OCI-LY1 (cell line): ENCODE results near the gene ERI2.

Source experiments
- H2AFZ ChIP-seq: fragments of 200-600 bp; sonication (generic), shearing (Covaris generic); 2 replicates; pipeline ENCODE4 v1.6.0; 2014; ENCODE audit warnings: antibody characterized with exemption, mild to moderate bottlenecking, low read length
- H3F3A ChIP-seq: fragments of 200-600 bp; sonication (generic), shearing (Covaris generic); 2 replicates; pipeline ENCODE4 v1.6.0; 2014; ENCODE audit warnings: mild to moderate bottlenecking, antibody characterized with exemption, low read length, moderate library complexity; ENCODE audit not compliant: insufficient read depth
- H3K27ac ChIP-seq: fragments of 200-600 bp; sonication (generic); 2 replicates; pipeline ENCODE4 v1.5.1; 2014; ENCODE audit warnings: low read length, mixed run types, mild to moderate bottlenecking, low read depth; ENCODE audit not compliant: poor library complexity, severe bottlenecking
- H3K27me3 ChIP-seq: fragments of 200-600 bp; sonication (generic); 2 replicates; pipeline ENCODE4 v1.6.0; 2014; ENCODE audit warnings: antibody characterized with exemption, mild to moderate bottlenecking, low read length, moderate library complexity; ENCODE audit not compliant: insufficient read depth
- H3K36me3 ChIP-seq: fragments of 200-600 bp; sonication (generic); 2 replicates; pipeline ENCODE4 v1.6.1; 2014; ENCODE audit warnings: mild to moderate bottlenecking, antibody characterized with exemption, low read length, moderate library complexity, mixed read lengths; ENCODE audit not compliant: insufficient read depth
- H3K4me1 ChIP-seq: fragments of 200-600 bp; sonication (generic); 2 replicates; pipeline ENCODE4 v1.5.1; 2014; ENCODE audit warnings: mild to moderate bottlenecking, low read length, moderate library complexity; ENCODE audit not compliant: insufficient read depth, severe bottlenecking
- H3K4me2 ChIP-seq: fragments of 200-600 bp; sonication (generic), shearing (Covaris generic); 2 replicates; pipeline ENCODE4 v1.6.1; 2014; ENCODE audit warnings: low read length
- H3K4me3 ChIP-seq: fragments of 200-600 bp; sonication (generic); 2 replicates; pipeline ENCODE4 v1.5.1; 2014; ENCODE audit warnings: low read length, low read depth, mild to moderate bottlenecking, mixed read lengths; ENCODE audit not compliant: poor library complexity, severe bottlenecking
- H3K79me2 ChIP-seq: fragments of 200-600 bp; shearing (Covaris generic); 2 replicates; pipeline ENCODE4 v1.6.1; 2016; ENCODE audit warnings: mixed run types, low read length, mixed read lengths; ENCODE audit not compliant: insufficient read depth
- H3K9ac ChIP-seq: fragments of 200-600 bp; sonication (generic), shearing (Covaris generic); 2 replicates; pipeline ENCODE4 v1.6.1; 2014; ENCODE audit warnings: mild to moderate bottlenecking, low read length, mixed read lengths
- H3K9me2 ChIP-seq: fragments of 200-600 bp; sonication (generic), shearing (Covaris generic); 2 replicates; pipeline ENCODE4 v1.6.1; 2014; ENCODE audit warnings: low read depth, mild to moderate bottlenecking, low read length, mixed read lengths
- H3K9me3 ChIP-seq: fragments of 200-600 bp; shearing (Covaris generic); 2 replicates; pipeline ENCODE4 v1.6.1; 2014; ENCODE audit warnings: low read length, mixed read lengths
- H4K20me1 ChIP-seq: fragments of 200-600 bp; sonication (generic), shearing (Covaris generic); 2 replicates; pipeline ENCODE4 v1.6.0; 2016; ENCODE audit warnings: mild to moderate bottlenecking, low read length; ENCODE audit not compliant: insufficient read depth
- CTCF ChIP-seq: fragments of 200-600 bp; sonication (generic), shearing (Covaris generic); IDR thresholded peaks from 2 replicates; pipeline ENCODE4 v1.5.1; 2017; ENCODE audit warnings: mild to moderate bottlenecking, antibody characterized with exemption, low read length, moderate library complexity, mixed read lengths
- EZH2 ChIP-seq: fragments of 200-600 bp; sonication (generic), shearing (Covaris generic); IDR thresholded peaks from 2 replicates; pipeline ENCODE4 v1.8.0; 2017; ENCODE audit warnings: borderline replicate concordance, mixed run types, mild to moderate bottlenecking, antibody characterized with exemption, low read length, moderate library complexity, mixed read lengths

The ERI2 gene

GRCh38 chr16:20773679-20774078 is 32.6 kb downstream of the ERI2 start:
- Histone ChIP-seq H3K4me1 (no peaks in the 10 kb centered on the region), H3K27ac (no peak overlapping the region), H3K79me2 (no peaks in the 10 kb centered on the region), H3K4me2 (no peak overlapping the region), H3K4me3 (no peak overlapping the region), H2AFZ (no peak overlapping the region), H3K9ac (no peak overlapping the region), H3K36me3 (no peaks in the 10 kb centered on the region), H3K9me2 (no peaks in the 10 kb centered on the region), H3K27me3 (no peaks in the 10 kb centered on the region), H4K20me1 (no peaks in the 10 kb centered on the region), H3F3A (no peaks in the 10 kb centered on the region), H3K9me3 (no peaks in the 10 kb centered on the region)
- no peak for TF ChIP-seq EZH2
- no peak for TF ChIP-seq CTCF

GRCh38 chr16:20768818-20769217 is 37.5 kb downstream of the ERI2 start:
- no peaks in the 10 kb centered on the region for H3K79me2 ChIP-seq

GRCh38 chr16:20768121-20768520 is 38.2 kb downstream of the ERI2 start:
- TF ChIP-seq EZH2 (no peak), CTCF (no peak)
- Histone ChIP-seq H3K9ac (no peak overlapping the region), H3K27ac (no peak overlapping the region), H3K9me3 (peaks cover under 1% of the 10 kb centered on the region; the same call in 1 of the 2 replicates), H3K27me3 (no peaks in the 10 kb centered on the region), H3K36me3 (no peaks in the 10 kb centered on the region), H3K9me2 (no peaks in the 10 kb centered on the region), H4K20me1 (no peaks in the 10 kb centered on the region), H3K4me2 (no peak overlapping the region), H3K4me1 (peaks cover 10% of the 10 kb centered on the region), H3K4me3 (no peak overlapping the region), H2AFZ (no peak overlapping the region), H3K79me2 (no peaks in the 10 kb centered on the region), H3F3A (no peaks in the 10 kb centered on the region)

More at GRCh38 chr16:20768818-20769217, 37.5 kb downstream of the ERI2 start:
- H3K9me3 ChIP-seq: no peaks in the 10 kb centered on the region
- H3K4me2 ChIP-seq: no peak overlapping the region
- H3K9me2 ChIP-seq: no peaks in the 10 kb centered on the region
- H3K27ac ChIP-seq: no peak overlapping the region
- peaks cover 4% of the 10 kb centered on the region for H3K4me1 ChIP-seq
- no peaks in the 10 kb centered on the region for H3K27me3 ChIP-seq
- H3F3A ChIP-seq: no peaks in the 10 kb centered on the region
- TF ChIP-seq CTCF (no peak), EZH2 (no peak)
- H2AFZ ChIP-seq: no peak overlapping the region
- no peak overlapping the region for H3K9ac ChIP-seq
- H3K4me3 ChIP-seq: no peak overlapping the region
- H4K20me1 ChIP-seq: no peaks in the 10 kb centered on the region
- H3K36me3 ChIP-seq: no peaks in the 10 kb centered on the region
